ENCODE measurements around the gene INPP5A. TPM values are rescaled to one million over a fixed set of nuclear protein-coding genes. Genes with fewer than 3 reads are reported as not detected.

Gene INPP5A
- total and polyA plus RNA-seq, 5 donors from 2014 or later = 0.66 to 21.3 (median 1.0) TPM

DNA sequence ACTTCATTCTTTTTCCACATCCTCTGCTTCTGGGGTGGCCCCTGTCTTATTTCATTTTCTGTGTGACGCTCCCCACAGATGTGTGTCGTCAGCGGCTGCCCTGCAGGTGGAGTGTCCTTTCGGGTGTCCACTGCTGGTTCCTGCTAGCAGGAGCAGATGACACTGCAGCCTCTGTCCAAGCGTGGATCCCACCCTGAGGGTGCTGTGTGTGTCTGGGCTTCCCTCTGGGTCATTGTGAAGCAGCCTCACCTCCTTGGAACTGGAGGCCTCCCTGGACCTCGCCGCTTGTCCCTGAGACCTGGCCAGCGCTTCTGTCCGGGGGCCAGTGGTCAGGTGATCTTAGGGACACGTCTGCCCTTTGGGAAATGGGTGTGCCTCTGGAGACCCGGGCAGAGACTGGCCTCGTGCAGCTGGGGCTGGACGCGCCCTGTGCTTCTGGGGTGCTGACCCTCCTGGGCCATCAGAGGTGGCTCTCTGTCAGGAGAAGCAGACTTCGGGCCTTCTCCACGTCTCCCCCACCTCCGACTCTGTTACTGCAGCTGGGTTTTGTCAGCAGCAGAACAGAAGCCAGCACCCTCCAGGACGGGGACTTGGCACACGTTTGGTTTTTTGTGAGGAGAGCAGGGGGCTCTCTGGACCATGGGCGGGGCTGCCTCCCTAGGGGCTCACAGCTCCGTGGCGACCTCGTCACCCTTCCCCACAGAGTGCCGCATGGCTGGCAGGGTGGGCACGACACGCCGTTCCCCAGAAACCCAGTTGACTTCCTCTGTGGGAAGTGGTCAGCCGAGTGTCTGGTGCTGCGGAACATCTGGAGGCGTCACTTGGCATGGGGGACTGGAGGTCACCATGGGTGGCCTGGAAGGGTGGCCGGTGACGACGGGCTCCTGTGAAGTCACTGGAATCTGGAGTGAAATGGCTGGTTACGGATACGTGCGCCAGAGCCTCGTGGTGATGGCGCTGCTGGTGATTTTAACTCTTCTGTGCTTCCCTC lies 48.4 kb downstream of the INPP5A start:
- H3K4me3 Mint-ChIP-seq = no peak overlapping the region
- no peaks in the 10 kb centered on the region for H3K36me3 ChIP-seq (ENCODE audit: control insufficient read depth, insufficient read depth, low read length)
- no peaks in the 10 kb centered on the region for H3K9me3 Mint-ChIP-seq
- peaks cover 0 to 71% (median 32%) of the 10 kb centered on the region in 4 donors for H3K4me1 Mint-ChIP-seq
- no peaks in the 10 kb centered on the region for H3K27me3 ChIP-seq (ENCODE audit: control insufficient read depth, insufficient read depth, low read length)
- H3K4me1 ChIP-seq (ENCODE audit: control insufficient read depth, insufficient read depth, low read length, poor library complexity, severe bottlenecking) = peaks cover 3% of the 10 kb centered on the region
- peaks cover 11% of the 10 kb centered on the region for H3K36me3 Mint-ChIP-seq
- no peaks in the 10 kb centered on the region for H3K9me3 ChIP-seq (ENCODE audit: control insufficient read depth in 2 of 2, low read length in 2 of 2)
- H3K27me3 Mint-ChIP-seq = no peaks in the 10 kb centered on the region
- H3K27ac Mint-ChIP-seq = no peak overlapping the region
- no peak overlapping the region for H3K27ac ChIP-seq (ENCODE audit: insufficient read depth, low read length, poor library complexity, severe bottlenecking)
- no peak overlapping the region for H3K4me3 ChIP-seq (ENCODE audit: low read depth, low read length)
- DNase-seq (no peak), ATAC-seq (ENCODE audit: low read depth in 2 of 2) (no peak)

DNA sequence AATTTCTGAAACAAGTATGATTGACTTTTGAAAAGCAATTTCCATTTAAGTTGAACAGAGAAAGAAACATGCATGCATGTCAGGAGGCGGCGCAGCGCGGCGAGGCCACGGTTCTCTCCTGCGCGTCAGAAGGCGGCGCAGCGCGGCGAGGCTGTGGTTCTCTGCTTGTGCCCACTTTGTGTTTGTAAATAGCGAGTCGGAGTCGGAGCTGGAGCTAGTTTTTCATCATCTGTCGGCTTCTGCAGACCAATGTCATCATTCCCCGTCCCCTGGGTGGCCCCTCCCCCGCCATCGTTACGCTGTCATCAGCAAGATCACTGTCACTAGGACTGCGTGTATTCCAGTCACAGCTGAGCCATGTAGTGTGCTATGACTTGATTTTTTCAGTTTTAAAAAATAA lies 49.2 kb downstream of the INPP5A start:
- Histone ChIP-seq H3K4me1 (ENCODE audit: control insufficient read depth, insufficient read depth, low read length, poor library complexity, severe bottlenecking) (peaks cover 3% of the 10 kb centered on the region), H3K9me3 (ENCODE audit: control insufficient read depth in 2 of 2, low read length in 2 of 2) (no peaks in the 10 kb centered on the region), H3K4me3 (ENCODE audit: low read depth, low read length) (no peak overlapping the region), H3K27me3 (ENCODE audit: control insufficient read depth, insufficient read depth, low read length) (no peaks in the 10 kb centered on the region), H3K27ac (ENCODE audit: insufficient read depth, low read length, poor library complexity, severe bottlenecking) (no peak overlapping the region), H3K36me3 (ENCODE audit: control insufficient read depth, insufficient read depth, low read length) (no peaks in the 10 kb centered on the region)
- H3K27ac Mint-ChIP-seq = no peak overlapping the region
- H3K4me3 Mint-ChIP-seq = no peak overlapping the region
- H3K4me1 Mint-ChIP-seq = peaks cover under 1 to 70% (median 33%) of the 10 kb centered on the region in 4 donors
- no peaks in the 10 kb centered on the region for H3K27me3 Mint-ChIP-seq
- H3K36me3 Mint-ChIP-seq = peaks cover 14% of the 10 kb centered on the region
- ATAC-seq (ENCODE audit: low read depth in 2 of 2) = no peak
- DNase-seq = no peak
- H3K9me3 Mint-ChIP-seq = no peaks in the 10 kb centered on the region

DNA sequence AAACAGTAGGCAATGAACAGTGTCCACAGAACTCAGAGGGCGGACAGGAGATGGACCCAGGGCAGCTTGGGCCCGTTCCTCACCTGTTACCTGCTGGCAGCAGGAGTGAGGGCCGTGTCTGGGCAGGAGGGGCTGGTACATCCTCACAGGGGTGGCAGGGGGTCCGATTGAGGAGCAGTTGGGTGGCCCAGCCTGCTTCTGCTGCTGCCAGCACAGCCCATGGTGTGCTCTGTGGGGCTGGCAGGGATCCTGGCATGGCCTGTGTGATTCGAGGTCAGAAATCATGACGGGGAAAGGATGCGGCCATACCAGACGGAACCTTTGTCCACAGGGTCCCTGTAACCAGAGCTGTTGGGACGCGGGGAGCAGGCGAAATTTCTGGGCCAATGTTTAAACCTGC lies 49.6 kb downstream of the INPP5A start:
- Histone ChIP-seq H3K36me3 (ENCODE audit: control insufficient read depth, insufficient read depth, low read length) (no peaks in the 10 kb centered on the region), H3K4me1 (ENCODE audit: control insufficient read depth, insufficient read depth, low read length, poor library complexity, severe bottlenecking) (peaks cover 3% of the 10 kb centered on the region), H3K4me3 (ENCODE audit: low read depth, low read length) (no peak overlapping the region), H3K27ac (ENCODE audit: insufficient read depth, low read length, poor library complexity, severe bottlenecking) (no peak overlapping the region), H3K27me3 (ENCODE audit: control insufficient read depth, insufficient read depth, low read length) (no peaks in the 10 kb centered on the region), H3K9me3 (ENCODE audit: control insufficient read depth in 2 of 2, low read length in 2 of 2) (no peaks in the 10 kb centered on the region)
- Mint-ChIP-seq H3K27me3 (no peaks in the 10 kb centered on the region), H3K27ac (no peak overlapping the region), H3K4me1 (peaks cover 5 to 70% (median 35%) of the 10 kb centered on the region in 4 donors), H3K4me3 (peak overlapping the region in 1 of 4 donors; percentile 67), H3K9me3 (no peaks in the 10 kb centered on the region), H3K36me3 (peaks cover 11% of the 10 kb centered on the region)
- ATAC-seq (ENCODE audit: low read depth in 2 of 2) (no peak), DNase-seq (no peak)

DNA sequence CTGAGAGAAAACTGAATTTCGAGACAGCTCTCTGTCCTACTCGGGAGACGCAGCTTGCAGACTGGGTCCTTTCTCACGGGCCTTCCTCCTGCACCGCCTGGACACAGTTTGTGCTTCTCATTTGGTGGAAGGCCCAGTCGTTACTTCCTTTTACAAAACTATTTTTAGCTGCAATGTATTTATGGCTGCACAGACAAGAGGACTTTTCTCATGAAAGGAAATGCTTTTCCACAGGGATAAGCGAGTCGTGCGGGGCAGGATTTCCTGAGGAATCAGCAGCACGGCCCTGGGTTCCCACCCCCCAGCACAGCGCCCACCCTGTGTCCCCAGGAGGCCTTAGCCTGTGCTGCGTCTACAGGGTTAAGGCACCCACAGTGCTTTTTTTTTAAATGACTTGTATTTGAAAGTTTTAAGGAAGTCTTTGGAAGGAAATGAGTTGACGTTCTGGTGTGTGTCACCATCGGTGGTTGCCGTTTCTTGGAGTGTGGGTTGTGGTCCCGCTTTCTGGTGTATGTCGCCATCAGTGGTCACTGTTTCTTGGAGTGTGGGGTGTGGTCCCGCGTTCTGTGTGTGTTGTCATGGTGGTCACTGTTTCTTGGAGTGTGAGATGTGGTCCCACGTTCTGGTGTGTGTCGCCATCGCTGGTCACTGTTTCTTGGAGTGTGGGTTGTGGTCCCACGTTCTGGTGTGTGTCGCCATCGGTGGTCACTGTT lies 50.9 kb downstream of the INPP5A start:
- peak; percentile 19 to 25 for ATAC-seq (ENCODE audit: low read depth in 2 of 2)
- Histone ChIP-seq H3K36me3 (ENCODE audit: control insufficient read depth, insufficient read depth, low read length) (no peaks in the 10 kb centered on the region), H3K4me1 (ENCODE audit: control insufficient read depth, insufficient read depth, low read length, poor library complexity, severe bottlenecking) (peaks cover 12% of the 10 kb centered on the region), H3K27me3 (ENCODE audit: control insufficient read depth, insufficient read depth, low read length) (no peaks in the 10 kb centered on the region), H3K27ac (ENCODE audit: insufficient read depth, low read length, poor library complexity, severe bottlenecking) (no peak overlapping the region), H3K9me3 (ENCODE audit: control insufficient read depth in 2 of 2, low read length in 2 of 2) (no peaks in the 10 kb centered on the region), H3K4me3 (ENCODE audit: low read depth, low read length) (no peak overlapping the region)
- H3K9me3 Mint-ChIP-seq = peaks cover 0 to 2% (median 0%) of the 10 kb centered on the region in 7 donors
- peaks cover 7% of the 10 kb centered on the region for H3K36me3 Mint-ChIP-seq
- H3K27me3 Mint-ChIP-seq = no peaks in the 10 kb centered on the region
- H3K27ac Mint-ChIP-seq = peak overlapping the region in 2 of 3 donors; percentile 81 to 90
- H3K4me1 Mint-ChIP-seq = peaks cover 9 to 70% (median 35%) of the 10 kb centered on the region in 4 donors
- peak overlapping the region in 1 of 4 donors; percentile 11 for H3K4me3 Mint-ChIP-seq
- DNase-seq = no peak

DNA sequence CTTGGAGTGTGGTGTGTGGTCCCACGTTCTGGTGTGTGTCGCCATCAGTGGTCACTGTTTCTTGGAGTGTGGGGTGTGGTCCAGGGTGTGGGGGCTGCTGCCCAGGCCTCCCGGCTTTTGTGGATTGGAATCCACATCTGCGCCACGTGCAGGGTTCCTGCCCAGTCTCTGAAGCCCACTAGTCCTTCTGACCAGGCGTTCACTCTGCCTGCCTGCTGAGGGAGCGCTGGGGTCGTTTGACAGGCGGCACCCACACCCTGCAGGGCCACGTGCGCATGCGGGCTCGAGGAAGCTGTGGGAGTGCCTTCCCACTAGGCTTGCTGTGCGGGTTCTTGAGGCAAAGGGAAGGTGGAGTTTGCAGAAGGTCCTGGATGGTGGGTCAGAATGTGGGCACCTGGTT lies 51.4 kb downstream of the INPP5A start:
- ATAC-seq (ENCODE audit: low read depth in 2 of 2) (no peak), DNase-seq (no peak)
- Mint-ChIP-seq H3K4me3 (no peak overlapping the region), H3K4me1 (peaks cover 15 to 71% (median 39%) of the 10 kb centered on the region in 4 donors), H3K36me3 (peaks cover 7% of the 10 kb centered on the region), H3K27me3 (no peaks in the 10 kb centered on the region), H3K27ac (no peak overlapping the region), H3K9me3 (peaks cover 0 to 2% (median 0%) of the 10 kb centered on the region in 7 donors)
- Histone ChIP-seq H3K4me1 (ENCODE audit: control insufficient read depth, insufficient read depth, low read length, poor library complexity, severe bottlenecking) (peaks cover 17% of the 10 kb centered on the region), H3K9me3 (ENCODE audit: control insufficient read depth in 2 of 2, low read length in 2 of 2) (no peaks in the 10 kb centered on the region), H3K4me3 (ENCODE audit: low read depth, low read length) (no peak overlapping the region), H3K36me3 (ENCODE audit: control insufficient read depth, insufficient read depth, low read length) (no peaks in the 10 kb centered on the region), H3K27me3 (ENCODE audit: control insufficient read depth, insufficient read depth, low read length) (no peaks in the 10 kb centered on the region), H3K27ac (ENCODE audit: insufficient read depth, low read length, poor library complexity, severe bottlenecking) (no peak overlapping the region)

DNA sequence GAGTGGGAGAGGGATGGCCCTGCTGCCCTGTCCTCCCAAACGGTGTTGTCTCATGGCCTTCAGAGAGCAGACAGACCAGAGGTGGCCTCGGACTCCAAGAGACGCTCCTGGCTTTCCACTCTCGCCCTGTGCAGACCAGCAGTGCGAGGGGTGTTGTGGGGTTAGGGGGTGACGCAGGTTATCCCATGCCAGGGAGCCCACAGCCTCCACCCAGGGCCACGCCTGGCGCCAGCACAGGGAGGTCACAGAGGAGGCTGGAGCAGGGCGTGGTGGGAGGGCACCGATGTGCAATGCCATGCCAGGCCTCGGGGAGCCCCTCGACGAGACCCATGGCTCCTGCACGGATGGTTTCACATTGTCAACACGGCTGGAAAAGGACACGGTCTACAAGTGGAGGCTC lies 52.1 kb downstream of the INPP5A start:
- no peaks in the 10 kb centered on the region for H3K36me3 ChIP-seq (ENCODE audit: control insufficient read depth, insufficient read depth, low read length)
- peaks cover 21% of the 10 kb centered on the region for H3K4me1 ChIP-seq (ENCODE audit: control insufficient read depth, insufficient read depth, low read length, poor library complexity, severe bottlenecking)
- no peak overlapping the region for H3K4me3 ChIP-seq (ENCODE audit: low read depth, low read length)
- ATAC-seq (ENCODE audit: low read depth in 2 of 2) (no peak), DNase-seq (no peak)
- Mint-ChIP-seq H3K27ac (no peak overlapping the region), H3K9me3 (peaks cover 0 to 2% (median 0%) of the 10 kb centered on the region in 7 donors), H3K27me3 (no peaks in the 10 kb centered on the region), H3K4me1 (peaks cover 18 to 76% (median 44%) of the 10 kb centered on the region in 4 donors), H3K4me3 (no peak overlapping the region), H3K36me3 (peaks cover 7% of the 10 kb centered on the region)
- H3K9me3 ChIP-seq (ENCODE audit: control insufficient read depth in 2 of 2, low read length in 2 of 2) = no peaks in the 10 kb centered on the region
- no peaks in the 10 kb centered on the region for H3K27me3 ChIP-seq (ENCODE audit: control insufficient read depth, insufficient read depth, low read length)
- H3K27ac ChIP-seq (ENCODE audit: insufficient read depth, low read length, poor library complexity, severe bottlenecking) = no peak overlapping the region

DNA sequence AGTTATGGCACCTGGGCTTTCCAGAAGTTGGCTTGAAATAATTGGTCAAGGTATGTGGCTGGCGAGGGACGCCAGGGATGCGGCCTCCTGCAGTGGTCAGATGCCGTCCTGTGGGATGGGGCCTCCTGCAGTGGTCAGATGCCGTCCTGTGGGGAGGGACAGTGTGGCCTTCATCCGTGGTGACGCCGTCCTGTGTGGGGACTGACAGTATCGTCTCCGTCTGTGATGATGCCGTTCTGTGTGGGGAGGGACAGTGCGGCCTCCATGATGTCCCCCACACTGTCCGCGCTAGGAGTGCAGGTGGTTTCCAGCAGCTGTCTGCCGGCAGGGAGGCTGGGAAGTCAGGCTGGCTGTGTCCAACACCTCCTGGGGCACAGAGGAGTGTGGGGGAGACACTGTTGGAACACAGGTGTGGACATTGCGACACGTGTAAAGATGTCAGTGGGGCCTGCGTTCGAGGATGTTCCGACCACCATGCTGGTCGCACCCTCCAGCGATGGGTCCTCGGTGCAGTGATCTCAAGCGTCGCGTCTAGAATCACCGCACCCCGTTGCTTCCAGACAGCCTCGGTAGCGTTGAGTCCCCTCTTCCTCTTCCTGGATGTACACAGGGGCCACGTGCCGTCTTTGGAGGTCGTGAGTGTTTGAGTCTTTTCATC lies 52.6 kb downstream of the INPP5A start:
- no peak for DNase-seq
- Mint-ChIP-seq H3K4me1 (peaks cover 18 to 81% (median 45%) of the 10 kb centered on the region in 4 donors), H3K27ac (no peak overlapping the region), H3K9me3 (peaks cover 0 to 2% (median 0%) of the 10 kb centered on the region in 7 donors), H3K27me3 (no peaks in the 10 kb centered on the region), H3K36me3 (peaks cover 7% of the 10 kb centered on the region), H3K4me3 (no peak overlapping the region)
- ATAC-seq (ENCODE audit: low read depth in 2 of 2) = no peak
- Histone ChIP-seq H3K4me3 (ENCODE audit: low read depth, low read length) (no peak overlapping the region), H3K36me3 (ENCODE audit: control insufficient read depth, insufficient read depth, low read length) (no peaks in the 10 kb centered on the region), H3K27ac (ENCODE audit: insufficient read depth, low read length, poor library complexity, severe bottlenecking) (no peak overlapping the region), H3K27me3 (ENCODE audit: control insufficient read depth, insufficient read depth, low read length) (no peaks in the 10 kb centered on the region), H3K9me3 (ENCODE audit: control insufficient read depth in 2 of 2, low read length in 2 of 2) (no peaks in the 10 kb centered on the region), H3K4me1 (ENCODE audit: control insufficient read depth, insufficient read depth, low read length, poor library complexity, severe bottlenecking) (peaks cover 24% of the 10 kb centered on the region)

Data from CD4-positive, CD25-positive, alpha-beta regulatory T cell (primary cell).